Activated CD8-positive, alpha-beta memory T cell treated with anti-CD3 and anti-CD28 coated beads for 36 hours (primary cell): ENCODE data around the gene GAR1. TPM values are rescaled to one million over a fixed set of nuclear protein-coding genes. Genes with fewer than 3 reads are reported as not detected.

Source experiments
- total RNA-seq, 2 experiments: library from RNA; stranded (reverse); gene quantifications; one replicate each; pipeline ENCODE4 v1.2.3, GENCODE V29; 2021

GAR1 gene
- total RNA-seq, 2 experiments from 2014 or later, result 57.7 to 58.7 TPM

Other genes with a start within 250 kb of the GAR1 start
- 10 to 100 TPM; 12.6 to 15.2 TPM for gene CASP6, start 112.3 kb upstream of the GAR1 start, total RNA-seq
- 10 to 100 TPM; 23.6 to 29.8 TPM for gene PLA2G12A, start 85.7 kb upstream of the GAR1 start, total RNA-seq
- under 1 TPM in 1 of 2 experiments, not detected in 1; 0.17 TPM for gene CFI, start 13.8 kb upstream of the GAR1 start, total RNA-seq
- gene RRH, start 12.2 kb downstream of the GAR1 start, total RNA-seq, result under 1 TPM; 0.27 to 0.48 TPM
- under 1 TPM; 0.17 to 0.23 TPM for gene LRIT3, start 32.3 kb downstream of the GAR1 start, total RNA-seq
- gene EGF, start 97.1 kb downstream of the GAR1 start, total RNA-seq, result not detected